Right lobe of liver (tissue), 6 donors: ENCODE measurements around the gene EGFLAM. TPM values are rescaled to one million over a fixed set of nuclear protein-coding genes. Genes with fewer than 3 reads are reported as not detected.
A peak's percentile ranks its signal among the peaks of the same experiment; 100 is the strongest.

ENCODE experiments used
- ATAC-seq, 4 donors: fragments of 200-7000 bp; cut with Tn5 transposase; one replicate each; pipeline ENCODE4 v1.9.1; 2020; ENCODE audit warnings: mild to moderate bottlenecking in 4 of 4, moderate library complexity in 4 of 4
- DNase-seq, 3 donors: peaks; one replicate each; pipeline ENCODE4 v3.0.0-alpha.2; 2020
- H3K27ac ChIP-seq, 3 donors: fragments of 200-600 bp; one replicate each; pipeline ENCODE4 v1.8.0; 2022
- H3K27me3 ChIP-seq, 2 donors: fragments of 200-600 bp; one replicate each; pipeline ENCODE4 v1.8.0; 2022
- H3K36me3 ChIP-seq, 4 donors: fragments of 200-600 bp; sonication (generic) in 1 of 4; one replicate each; pipeline versions ENCODE4 v1.5.1 to v1.8.0; 2017 to 2022; ENCODE audit warnings: control low read depth in 1 of 4
- H3K4me1 ChIP-seq, 4 donors: fragments of 200-600 bp; sonication (generic) in 1 of 4; one replicate each; pipeline versions ENCODE4 v1.5.1 to v1.8.0; 2017 to 2022; ENCODE audit warnings: control low read depth in 1 of 4
- H3K4me3 ChIP-seq, 3 donors: fragments of 200-600 bp; one replicate each; pipeline ENCODE4 v1.8.0; 2022
- H3K9me3 ChIP-seq, 4 donors: fragments of 200-600 bp; sonication (generic) in 1 of 4; one replicate each; pipeline versions ENCODE4 v1.5.1 to v1.8.0; 2017 to 2022; ENCODE audit warnings: control low read depth in 1 of 4
- CTCF ChIP-seq, 4 donors: fragments of 200-600 bp in 3 of 4; fragments of 450-650 bp in 1 of 4; IDR thresholded peaks; one replicate each; pipeline versions ENCODE4 v1.5.1 to v1.8.0; 2016 to 2022; ENCODE audit warnings: antibody characterized with exemption in 4 of 4, mild to moderate bottlenecking in 2 of 4
- POLR2A ChIP-seq: fragments of 450-650 bp; IDR thresholded peaks from one replicate; pipeline ENCODE4 v1.6.1; 2017; ENCODE audit warnings: antibody characterized with exemption, mild to moderate bottlenecking
- WGBS: methylation state at CpG from one replicate; pipeline ENCODE4 v1.1.6; 2018; ENCODE audit warnings: low coverage, low lambda C conversion rate; ENCODE audit not compliant: insufficient coverage; ENCODE audit errors: missing lambda C conversion rate; 5-methylcytosine and 5-hydroxymethylcytosine counted together
- intact Hi-C, 2 donors: fragments of 100-400 bp; cut with DNase I; formaldehyde crosslinking; loops; one replicate each; pipeline versions ENCODE4 v1.11.2 to v1.14.1; 2022
- total RNA-seq, 6 experiments: library from RNA; depleted of rRNA in 2 of 6; stranded (reverse); fragments of >200 nt in 2 of 6; fragmentation: NEBNext Ultra II Directional in 3 of 6; extraction: Animal tissue kit (Norgen Biotek cat#: 25700) in 3 of 6; gene quantifications; one replicate each; pipeline versions ENCODE4 v1.1.0 to v1.2.4, GENCODE V29; 2016 to 2023
- donor health status: DM: no; HTN: yes; CAD: no.
- donor health status: DM: no; HTN: no; CAD: no.
- donor health status: DM: no; HTN: no; CAD: no.
- donor health status: DM: no; HTN: yes; CAD: no.
- donor health status: DM: no; HTN: yes; CAD: no.

Gene EGFLAM
- total RNA-seq, 6 experiments from 2014 or later: 0.50 to 6.2 (median 2.3) TPM

DNA sequence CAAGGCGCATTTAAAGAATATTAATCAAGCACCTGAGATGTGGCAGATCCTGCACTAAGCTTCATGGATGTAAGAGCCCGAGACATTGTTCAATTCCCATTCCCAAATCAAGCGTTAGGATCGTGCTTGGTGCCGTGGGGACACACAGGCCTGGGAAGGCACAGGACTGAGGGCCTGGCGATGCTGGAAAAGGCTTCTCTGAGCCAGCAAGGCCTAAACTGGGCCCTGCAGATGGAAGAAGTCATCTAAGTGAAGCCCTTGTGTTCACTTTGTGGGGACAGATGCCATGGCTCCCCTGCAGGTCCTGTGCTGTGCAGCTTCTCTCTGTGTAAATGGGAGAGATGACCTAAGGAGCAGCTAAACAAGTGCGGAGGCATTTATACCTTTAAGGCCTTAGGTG lies 214.2 kb downstream of the EGFLAM start:
- no peaks in the 10 kb centered on the region for H3K27me3 ChIP-seq
- WGBS: 93% methylated on average over 4 of the region's 7 CpGs
- TF ChIP-seq CTCF (IDR thresholded peaks at IDR 0.05) (no peak), POLR2A (no peak)
- no peak overlapping the region for H3K4me3 ChIP-seq
- DNase-seq: no peak
- no peak overlapping the region for H3K27ac ChIP-seq
- peak in 1 of 4 donors; percentile 6 for ATAC-seq
- H3K4me1 ChIP-seq: no peaks in the 10 kb centered on the region
- no peaks in the 10 kb centered on the region for H3K36me3 ChIP-seq
- intact Hi-C loops: no loop called here
- no peaks in the 10 kb centered on the region for H3K9me3 ChIP-seq

DNA sequence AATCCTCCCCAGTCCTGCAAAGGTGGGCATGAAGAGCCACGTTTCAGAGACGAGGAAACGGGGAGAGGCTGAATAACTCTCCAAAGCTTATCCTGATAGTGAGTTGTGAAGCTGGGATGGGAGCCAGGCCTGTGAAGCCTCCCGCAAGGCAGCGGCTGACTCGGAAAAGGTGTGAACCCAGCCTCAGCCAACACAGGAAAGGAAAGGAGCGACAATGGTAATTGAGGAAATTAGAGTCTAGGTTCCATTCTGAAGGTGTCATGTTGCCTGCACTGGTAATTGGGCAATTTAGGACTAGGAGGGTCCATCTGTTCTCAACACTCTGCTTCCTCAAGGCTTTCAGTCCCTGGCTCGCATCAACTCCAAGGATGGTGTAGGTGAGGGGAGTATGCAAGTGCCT lies 214.6 kb downstream of the EGFLAM start:
- DNase-seq: no peak
- TF ChIP-seq POLR2A (no peak), CTCF (IDR thresholded peaks at IDR 0.05) (no peak)
- Histone ChIP-seq H3K4me3 (no peak overlapping the region), H3K9me3 (no peaks in the 10 kb centered on the region), H3K4me1 (no peaks in the 10 kb centered on the region), H3K27me3 (no peaks in the 10 kb centered on the region), H3K27ac (no peak overlapping the region), H3K36me3 (no peaks in the 10 kb centered on the region)
- intact Hi-C loops: no loop called here
- 24% methylated on average over 6 of the region's 8 CpGs for WGBS
- peak in 3 of 4 donors; percentile 6 to 51 (median 43) for ATAC-seq

DNA sequence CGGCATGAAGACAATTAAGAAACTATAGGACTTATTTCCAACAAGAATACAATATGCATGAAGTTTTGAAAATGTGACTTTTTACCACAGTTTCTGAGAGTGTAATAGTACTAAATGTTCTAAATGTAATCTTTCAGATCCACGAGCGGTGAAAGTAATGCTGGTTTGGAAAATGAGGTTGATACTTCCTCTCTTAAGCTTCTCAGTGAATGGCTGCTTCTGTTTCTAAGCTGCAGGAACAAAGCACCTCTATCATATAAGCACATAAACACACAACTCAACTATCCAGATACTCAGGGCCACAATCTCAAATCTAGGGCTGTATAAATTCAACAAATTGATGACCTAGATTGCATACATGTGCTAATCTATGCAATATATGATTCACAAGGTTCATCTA lies 219.8 kb downstream of the EGFLAM start:
- no peaks in the 10 kb centered on the region for H3K27me3 ChIP-seq
- WGBS: 70% methylated on average over 3 of the region's 3 CpGs
- intact Hi-C loops: no loop called here

DNA sequence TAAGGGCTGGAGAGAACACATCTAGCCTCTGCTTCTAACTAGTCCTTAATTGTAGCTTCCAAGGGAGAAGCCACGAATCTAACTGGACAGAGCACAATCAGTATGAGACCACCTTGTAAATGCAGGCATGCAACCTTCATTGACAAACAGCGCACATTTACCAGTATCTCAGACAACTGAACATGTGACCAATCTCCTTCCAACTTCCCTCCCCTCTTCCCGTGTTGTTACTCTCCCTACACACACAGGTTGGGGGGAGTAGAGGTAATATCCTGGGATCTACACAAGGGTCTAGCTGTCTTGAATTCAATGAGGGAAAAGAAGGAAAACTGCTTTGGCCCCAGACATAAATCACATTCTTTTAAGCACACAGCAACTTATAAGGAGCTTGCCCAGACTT lies 220.5 kb downstream of the EGFLAM start:
- Histone ChIP-seq H3K4me3 (no peak overlapping the region), H3K9me3 (no peaks in the 10 kb centered on the region), H3K4me1 (no peaks in the 10 kb centered on the region), H3K27me3 (no peaks in the 10 kb centered on the region), H3K36me3 (no peaks in the 10 kb centered on the region), H3K27ac (no peak overlapping the region)
- TF ChIP-seq POLR2A: no peak
- TF ChIP-seq CTCF (IDR thresholded peaks at IDR 0.05): no peak
- ATAC-seq (no peak), DNase-seq (no peak)
- 70% methylated on average over 3 of the region's 3 CpGs for WGBS
- intact Hi-C loops: no loop called here

More for the DNA sequence above, 219.8 kb downstream of the EGFLAM start:
- H3K36me3 ChIP-seq: no peaks in the 10 kb centered on the region
- TF ChIP-seq CTCF (IDR thresholded peaks at IDR 0.05) (no peak), POLR2A (no peak)
- DNase-seq (no peak), ATAC-seq (no peak)
- no peaks in the 10 kb centered on the region for H3K9me3 ChIP-seq
- no peaks in the 10 kb centered on the region for H3K4me1 ChIP-seq
- H3K27ac ChIP-seq: no peak overlapping the region
- no peak overlapping the region for H3K4me3 ChIP-seq

GRCh38 chr5:38479315-38479904 lies 221.1 kb downstream of the EGFLAM start:
- H3K9me3 ChIP-seq: no peaks in the 10 kb centered on the region
- DNase-seq (no peak), ATAC-seq (no peak)
- TF ChIP-seq CTCF (IDR thresholded peaks at IDR 0.05) (no peak), POLR2A (no peak)
- intact Hi-C loops: no loop called here
- no peaks in the 10 kb centered on the region for H3K27me3 ChIP-seq
- no peak overlapping the region for H3K4me3 ChIP-seq
- no peak overlapping the region for H3K27ac ChIP-seq
- H3K36me3 ChIP-seq: no peaks in the 10 kb centered on the region
- WGBS: 59% methylated on average over 6 of the region's 6 CpGs
- no peaks in the 10 kb centered on the region for H3K4me1 ChIP-seq
